ENCODE measurements around the gene NRG2. TPM values are rescaled to one million over a fixed set of nuclear protein-coding genes. Genes with fewer than 3 reads are reported as not detected.

NRG2 gene
- total RNA-seq, 1 experiment from 2014 or later = not detected

- no peak overlapping the region for H3K4me3 ChIP-seq (ENCODE audit: low read length)
- no peaks in the 10 kb centered on the region for H3K36me3 ChIP-seq (ENCODE audit: insufficient read depth, low read length)
- no peak overlapping the region for H3K27ac ChIP-seq (ENCODE audit: low read length)
- no peak for DNase-seq
- H3K9ac ChIP-seq (ENCODE audit: low read length) = no peak overlapping the region
- H3K4me1 ChIP-seq (ENCODE audit: low read length) = no peaks in the 10 kb centered on the region
- H3K27me3 ChIP-seq (ENCODE audit: low read length) = no peaks in the 10 kb centered on the region
- H4K20me1 ChIP-seq (ENCODE audit: insufficient read depth, low read depth, low read length) = no peaks in the 10 kb centered on the region
- H3K9me2 ChIP-seq (replicated peaks; ENCODE audit: insufficient read depth, low read length) = no peaks in the 10 kb centered on the region
- H2AFZ ChIP-seq (ENCODE audit: low read length) = no peak overlapping the region
- H3K4me2 ChIP-seq (ENCODE audit: low read depth, low read length, poor library complexity, severe bottlenecking) = no peak overlapping the region
- H3K9me3 ChIP-seq (ENCODE audit: low read length) = no peaks in the 10 kb centered on the region
- H3K79me2 ChIP-seq (ENCODE audit: low read length) = no peaks in the 10 kb centered on the region
These were observed 170.9 kb downstream of the NRG2 start for GRCh38 chr5:139872052-139872766.

GRCh38 chr5:139871614-139872013 is 171.5 kb downstream of the NRG2 start:
- Histone ChIP-seq H3K27ac (ENCODE audit: low read length) (no peak overlapping the region), H3K36me3 (ENCODE audit: insufficient read depth, low read length) (no peaks in the 10 kb centered on the region), H3K9me3 (ENCODE audit: low read length) (no peaks in the 10 kb centered on the region), H3K9ac (ENCODE audit: low read length) (no peak overlapping the region), H4K20me1 (ENCODE audit: insufficient read depth, low read depth, low read length) (no peaks in the 10 kb centered on the region), H3K4me2 (ENCODE audit: low read depth, low read length, poor library complexity, severe bottlenecking) (no peak overlapping the region), H2AFZ (ENCODE audit: low read length) (no peak overlapping the region), H3K79me2 (ENCODE audit: low read length) (no peaks in the 10 kb centered on the region), H3K4me1 (ENCODE audit: low read length) (no peaks in the 10 kb centered on the region), H3K4me3 (ENCODE audit: low read length) (no peak overlapping the region), H3K27me3 (ENCODE audit: low read length) (no peaks in the 10 kb centered on the region), H3K9me2 (replicated peaks; ENCODE audit: insufficient read depth, low read length) (no peaks in the 10 kb centered on the region)
- no peak for DNase-seq

- H3K9me3 ChIP-seq (ENCODE audit: low read length) = no peaks in the 10 kb centered on the region
- no peaks in the 10 kb centered on the region for H3K27me3 ChIP-seq (ENCODE audit: low read length)
- no peaks in the 10 kb centered on the region for H4K20me1 ChIP-seq (ENCODE audit: insufficient read depth, low read depth, low read length)
- no peak overlapping the region for H3K4me3 ChIP-seq (ENCODE audit: low read length)
- no peak overlapping the region for H3K27ac ChIP-seq (ENCODE audit: low read length)
- H3K9ac ChIP-seq (ENCODE audit: low read length) = no peak overlapping the region
- no peak overlapping the region for H3K4me2 ChIP-seq (ENCODE audit: low read depth, low read length, poor library complexity, severe bottlenecking)
- no peaks in the 10 kb centered on the region for H3K79me2 ChIP-seq (ENCODE audit: low read length)
- H3K4me1 ChIP-seq (ENCODE audit: low read length) = no peaks in the 10 kb centered on the region
- H3K9me2 ChIP-seq (replicated peaks; ENCODE audit: insufficient read depth, low read length) = no peaks in the 10 kb centered on the region
- no peak overlapping the region for H2AFZ ChIP-seq (ENCODE audit: low read length)
- no peak for DNase-seq
- H3K36me3 ChIP-seq (ENCODE audit: insufficient read depth, low read length) = no peaks in the 10 kb centered on the region
These were observed 172.4 kb downstream of the NRG2 start for GRCh38 chr5:139870677-139871076.

DNA sequence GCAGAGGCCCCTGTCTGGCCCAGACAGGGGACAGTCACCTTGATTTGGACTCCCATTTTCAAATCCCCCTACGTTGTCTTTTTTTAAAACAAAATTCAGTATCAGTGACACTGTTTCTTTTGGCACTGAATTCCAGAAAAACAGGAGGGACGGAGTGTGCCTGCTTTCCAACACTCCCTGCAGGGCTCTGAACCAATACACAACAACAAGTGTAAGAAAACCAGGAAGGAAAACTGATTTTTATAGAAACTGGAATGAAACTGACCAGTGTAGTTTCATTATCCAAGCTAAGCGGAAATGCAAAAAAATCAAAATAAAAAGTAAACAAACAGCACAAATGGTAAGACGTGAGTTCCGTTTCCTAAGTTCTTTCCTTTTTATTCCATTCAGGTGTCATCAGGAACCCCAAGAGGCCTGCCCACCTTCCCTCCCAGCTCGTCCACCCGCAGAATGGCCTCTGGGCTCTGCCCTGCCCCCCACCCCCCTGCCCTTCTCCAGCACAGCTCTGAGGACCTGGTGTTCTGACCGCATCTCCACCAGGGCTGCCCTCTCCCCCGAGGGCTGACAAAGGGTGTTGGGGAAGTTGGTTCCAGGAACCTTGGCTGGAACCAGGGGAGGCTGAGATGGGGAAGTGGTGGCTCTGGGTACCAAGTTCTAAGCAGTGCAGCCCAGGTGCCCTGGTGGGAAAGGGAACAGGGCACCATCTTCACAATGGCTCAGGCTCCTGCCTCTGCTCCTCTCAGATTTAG is 173.9 kb downstream of the NRG2 start:
- Histone ChIP-seq H3K9me2 (replicated peaks; ENCODE audit: insufficient read depth, low read length) (no peaks in the 10 kb centered on the region), H4K20me1 (ENCODE audit: insufficient read depth, low read depth, low read length) (no peaks in the 10 kb centered on the region), H3K27me3 (ENCODE audit: low read length) (no peaks in the 10 kb centered on the region), H3K4me3 (ENCODE audit: low read length) (no peak overlapping the region), H3K4me2 (ENCODE audit: low read depth, low read length, poor library complexity, severe bottlenecking) (no peak overlapping the region), H3K4me1 (ENCODE audit: low read length) (no peaks in the 10 kb centered on the region), H3K79me2 (ENCODE audit: low read length) (no peaks in the 10 kb centered on the region), H3K9me3 (ENCODE audit: low read length) (no peaks in the 10 kb centered on the region), H3K9ac (ENCODE audit: low read length) (no peak overlapping the region), H3K36me3 (ENCODE audit: insufficient read depth, low read length) (no peaks in the 10 kb centered on the region), H3K27ac (ENCODE audit: low read length) (no peak overlapping the region), H2AFZ (ENCODE audit: low read length) (no peak overlapping the region)
- DNase-seq = no peak

GRCh38 chr5:139867581-139867980 is 175.5 kb downstream of the NRG2 start:
- DNase-seq = no peak
- Histone ChIP-seq H3K27ac (ENCODE audit: low read length) (no peak overlapping the region), H2AFZ (ENCODE audit: low read length) (no peak overlapping the region), H3K9me2 (replicated peaks; ENCODE audit: insufficient read depth, low read length) (no peaks in the 10 kb centered on the region), H3K4me2 (ENCODE audit: low read depth, low read length, poor library complexity, severe bottlenecking) (no peak overlapping the region), H3K4me3 (ENCODE audit: low read length) (no peak overlapping the region), H3K27me3 (ENCODE audit: low read length) (no peaks in the 10 kb centered on the region), H3K9ac (ENCODE audit: low read length) (no peak overlapping the region), H4K20me1 (ENCODE audit: insufficient read depth, low read depth, low read length) (no peaks in the 10 kb centered on the region), H3K36me3 (ENCODE audit: insufficient read depth, low read length) (no peaks in the 10 kb centered on the region), H3K9me3 (ENCODE audit: low read length) (no peaks in the 10 kb centered on the region), H3K4me1 (ENCODE audit: low read length) (peaks cover 5% of the 10 kb centered on the region), H3K79me2 (ENCODE audit: low read length) (no peaks in the 10 kb centered on the region)

DNA sequence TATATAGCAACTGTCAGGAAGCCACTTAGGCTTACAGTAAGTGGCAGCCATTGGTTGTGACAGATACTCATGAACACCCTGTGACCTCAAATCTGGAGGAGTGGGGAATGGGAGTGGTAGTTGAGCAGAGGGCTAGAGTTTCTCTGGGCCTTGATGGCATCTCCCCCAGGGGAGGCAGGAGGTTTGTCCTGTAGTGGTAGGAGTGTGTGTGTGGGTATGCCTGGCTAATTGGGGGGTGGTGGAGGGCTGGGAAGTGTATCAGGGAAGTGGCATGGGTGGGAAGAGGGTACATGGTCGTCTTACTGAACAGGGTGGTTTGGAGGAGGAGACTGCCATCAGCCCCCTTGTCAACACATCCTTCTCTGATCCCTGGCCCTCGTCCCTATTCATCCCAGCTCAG is 176.0 kb downstream of the NRG2 start:
- H3K4me3 ChIP-seq (ENCODE audit: low read length) = no peak overlapping the region
- no peak overlapping the region for H3K9ac ChIP-seq (ENCODE audit: low read length)
- no peak overlapping the region for H3K4me2 ChIP-seq (ENCODE audit: low read depth, low read length, poor library complexity, severe bottlenecking)
- no peaks in the 10 kb centered on the region for H3K9me3 ChIP-seq (ENCODE audit: low read length)
- no peaks in the 10 kb centered on the region for H3K79me2 ChIP-seq (ENCODE audit: low read length)
- H3K9me2 ChIP-seq (replicated peaks; ENCODE audit: insufficient read depth, low read length) = no peaks in the 10 kb centered on the region
- no peak overlapping the region for H2AFZ ChIP-seq (ENCODE audit: low read length)
- no peak overlapping the region for H3K27ac ChIP-seq (ENCODE audit: low read length)
- H3K27me3 ChIP-seq (ENCODE audit: low read length) = no peaks in the 10 kb centered on the region
- H3K36me3 ChIP-seq (ENCODE audit: insufficient read depth, low read length) = no peaks in the 10 kb centered on the region
- no peaks in the 10 kb centered on the region for H4K20me1 ChIP-seq (ENCODE audit: insufficient read depth, low read depth, low read length)
- no peak for DNase-seq
- peaks cover 10% of the 10 kb centered on the region for H3K4me1 ChIP-seq (ENCODE audit: low read length)

- Histone ChIP-seq H3K4me2 (ENCODE audit: low read depth, low read length, poor library complexity, severe bottlenecking) (no peak overlapping the region), H3K9ac (ENCODE audit: low read length) (no peak overlapping the region), H3K4me1 (ENCODE audit: low read length) (peaks cover 14% of the 10 kb centered on the region), H3K9me3 (ENCODE audit: low read length) (no peaks in the 10 kb centered on the region), H4K20me1 (ENCODE audit: insufficient read depth, low read depth, low read length) (no peaks in the 10 kb centered on the region), H3K27ac (ENCODE audit: low read length) (no peak overlapping the region), H3K79me2 (ENCODE audit: low read length) (no peaks in the 10 kb centered on the region), H3K27me3 (ENCODE audit: low read length) (no peaks in the 10 kb centered on the region), H2AFZ (ENCODE audit: low read length) (no peak overlapping the region), H3K9me2 (replicated peaks; ENCODE audit: insufficient read depth, low read length) (no peaks in the 10 kb centered on the region), H3K36me3 (ENCODE audit: insufficient read depth, low read length) (no peaks in the 10 kb centered on the region), H3K4me3 (ENCODE audit: low read length) (no peak overlapping the region)
- DNase-seq = no peak
These were observed 178.2 kb downstream of the NRG2 start for GRCh38 chr5:139864716-139865483.

DNA sequence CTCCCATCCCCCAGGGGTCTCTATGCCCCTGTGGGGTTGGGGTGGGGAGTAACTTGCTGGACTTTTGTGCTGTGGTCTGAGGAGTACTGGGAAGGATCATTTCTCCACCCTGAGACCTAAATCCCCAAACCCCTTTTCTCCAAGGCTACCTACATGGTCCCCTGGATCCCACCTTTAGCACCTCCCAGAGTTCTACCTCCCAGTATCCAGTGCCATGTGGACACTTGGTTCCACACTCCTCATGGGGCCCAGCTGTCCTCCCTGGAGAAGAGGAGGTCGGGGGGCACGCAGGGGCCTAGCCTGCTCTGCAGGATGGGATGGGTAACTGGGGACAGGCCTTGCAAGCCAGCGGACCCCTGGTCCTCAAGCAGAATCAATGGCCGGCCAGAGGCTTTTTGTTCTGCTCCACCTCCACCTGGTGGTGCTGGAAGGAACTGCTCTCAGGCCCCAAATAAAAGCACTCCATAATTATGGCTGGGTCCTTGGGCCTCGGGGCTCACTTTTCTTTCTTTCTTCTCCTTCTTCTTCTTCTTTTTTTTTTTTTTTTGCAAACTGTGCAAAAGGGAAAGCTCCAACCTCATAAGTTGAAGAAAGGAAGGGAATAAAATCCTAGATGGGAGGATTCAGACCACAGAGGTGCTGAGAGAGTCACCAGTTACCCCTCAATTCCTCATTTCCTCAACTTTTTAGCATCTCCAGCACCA is 179.1 kb downstream of the NRG2 start:
- Histone ChIP-seq H3K79me2 (ENCODE audit: low read length) (no peaks in the 10 kb centered on the region), H3K27ac (ENCODE audit: low read length) (no peak overlapping the region), H3K9me3 (ENCODE audit: low read length) (no peaks in the 10 kb centered on the region), H3K9ac (ENCODE audit: low read length) (no peak overlapping the region), H3K4me1 (ENCODE audit: low read length) (peaks cover 14% of the 10 kb centered on the region), H2AFZ (ENCODE audit: low read length) (no peak overlapping the region), H4K20me1 (ENCODE audit: insufficient read depth, low read depth, low read length) (no peaks in the 10 kb centered on the region), H3K27me3 (ENCODE audit: low read length) (no peaks in the 10 kb centered on the region), H3K36me3 (ENCODE audit: insufficient read depth, low read length) (no peaks in the 10 kb centered on the region), H3K9me2 (replicated peaks; ENCODE audit: insufficient read depth, low read length) (no peaks in the 10 kb centered on the region), H3K4me3 (ENCODE audit: low read length) (no peak overlapping the region), H3K4me2 (ENCODE audit: low read depth, low read length, poor library complexity, severe bottlenecking) (no peak overlapping the region)
- peak; percentile 78 for DNase-seq
